ENCODE measurements around the gene PLA2G4D.

The PLA2G4D gene

DNA sequence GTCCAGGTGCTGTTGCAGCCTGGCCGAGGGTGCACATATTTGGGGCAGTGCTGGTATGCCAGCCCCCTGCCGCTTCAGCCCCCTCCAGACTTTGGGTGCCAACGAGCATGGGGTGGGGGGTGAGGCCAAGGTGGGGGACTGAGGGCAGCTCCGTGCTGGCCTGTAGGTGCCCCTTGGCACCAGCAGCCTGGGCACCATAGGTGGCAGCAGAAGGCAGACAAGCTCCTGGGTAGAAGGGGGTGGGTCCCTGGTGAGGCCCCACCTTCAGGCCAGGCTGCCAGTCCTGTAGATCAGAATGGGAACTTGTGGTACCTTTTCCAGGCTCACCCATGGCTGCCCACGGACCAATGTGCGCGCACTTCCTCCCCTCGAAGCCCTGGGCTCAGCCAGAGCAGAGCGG lies 57.4 kb downstream of the PLA2G4D start:
- TF ChIP-seq, protein P1, sequence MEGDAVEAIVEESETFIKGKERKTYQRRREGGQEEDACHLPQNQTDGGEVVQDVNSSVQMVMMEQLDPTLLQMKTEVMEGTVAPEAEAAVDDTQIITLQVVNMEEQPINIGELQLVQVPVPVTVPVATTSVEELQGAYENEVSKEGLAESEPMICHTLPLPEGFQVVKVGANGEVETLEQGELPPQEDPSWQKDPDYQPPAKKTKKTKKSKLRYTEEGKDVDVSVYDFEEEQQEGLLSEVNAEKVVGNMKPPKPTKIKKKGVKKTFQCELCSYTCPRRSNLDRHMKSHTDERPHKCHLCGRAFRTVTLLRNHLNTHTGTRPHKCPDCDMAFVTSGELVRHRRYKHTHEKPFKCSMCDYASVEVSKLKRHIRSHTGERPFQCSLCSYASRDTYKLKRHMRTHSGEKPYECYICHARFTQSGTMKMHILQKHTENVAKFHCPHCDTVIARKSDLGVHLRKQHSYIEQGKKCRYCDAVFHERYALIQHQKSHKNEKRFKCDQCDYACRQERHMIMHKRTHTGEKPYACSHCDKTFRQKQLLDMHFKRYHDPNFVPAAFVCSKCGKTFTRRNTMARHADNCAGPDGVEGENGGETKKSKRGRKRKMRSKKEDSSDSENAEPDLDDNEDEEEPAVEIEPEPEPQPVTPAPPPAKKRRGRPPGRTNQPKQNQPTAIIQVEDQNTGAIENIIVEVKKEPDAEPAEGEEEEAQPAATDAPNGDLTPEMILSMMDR (conservative IDR thresholded peaks at IDR 0.05; ENCODE audit: low read depth, low read length), result no peak
- no peak overlapping the region for H3K4me3 ChIP-seq (ENCODE audit: low read depth, low read length)
- no peak for DNase-seq (ENCODE audit: low read depth)

DNA sequence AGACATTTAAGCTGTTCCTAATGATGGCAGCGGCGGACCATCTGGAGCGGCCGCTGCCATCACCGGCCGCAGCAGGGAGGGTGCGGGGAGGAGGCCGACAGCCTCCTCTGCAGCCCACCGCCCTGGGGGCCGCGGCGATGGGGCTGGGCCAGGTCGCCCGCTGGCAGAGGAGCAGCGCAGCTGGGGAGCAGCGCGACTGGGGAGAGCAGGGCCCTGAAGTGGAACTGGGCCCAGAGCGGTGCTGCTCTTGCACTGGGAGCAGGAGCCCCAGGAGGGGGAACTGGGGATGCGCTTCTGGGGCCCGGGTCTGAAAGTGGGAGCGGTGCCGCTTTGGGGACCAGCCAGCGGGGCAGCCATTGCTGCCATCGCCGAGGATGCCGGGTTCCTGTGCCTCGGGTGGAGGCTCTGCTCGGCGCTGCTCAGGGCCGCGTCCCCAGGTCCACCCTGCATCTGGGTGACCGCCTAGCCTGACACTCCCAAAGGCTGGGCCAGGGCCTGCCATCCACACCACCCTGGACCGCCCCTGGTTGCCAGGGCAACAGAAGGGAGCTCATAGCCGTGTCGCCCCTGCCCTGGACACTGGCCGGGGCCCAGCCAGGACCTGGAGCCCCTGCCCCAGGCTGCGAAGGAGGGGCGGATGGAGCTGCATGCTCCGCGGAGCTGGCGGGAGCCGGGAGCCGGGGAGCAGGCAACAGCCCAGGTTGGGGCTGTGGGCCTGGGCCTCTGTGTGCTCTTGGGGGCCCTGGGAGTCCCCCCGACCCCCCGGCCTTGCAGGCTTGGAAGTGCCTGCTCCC lies 58.1 kb downstream of the PLA2G4D start:
- TF ChIP-seq, protein P1 (conservative IDR thresholded peaks at IDR 0.05; ENCODE audit: low read depth, low read length), result no peak
- H3K4me3 ChIP-seq (ENCODE audit: low read depth, low read length), result no peak overlapping the region
- no peak for DNase-seq (ENCODE audit: low read depth)

DNA sequence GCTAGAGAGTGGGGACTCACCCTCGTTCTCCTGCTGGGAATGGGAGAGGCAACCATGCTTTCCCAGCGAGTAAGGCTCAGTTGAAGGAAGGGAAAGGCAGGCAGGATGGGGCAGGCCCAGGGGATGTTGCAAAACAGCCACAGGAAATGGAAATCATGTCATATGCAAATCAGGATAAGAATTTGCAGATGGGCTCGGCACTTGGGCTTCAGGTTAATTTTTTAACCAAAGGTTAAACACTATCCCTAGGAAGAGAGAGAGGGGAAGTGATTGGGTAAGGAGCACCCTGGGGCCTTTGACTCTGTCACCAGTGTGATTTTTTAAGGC lies 59.0 kb downstream of the PLA2G4D start:
- TF ChIP-seq, protein P1 (conservative IDR thresholded peaks at IDR 0.05; ENCODE audit: low read depth, low read length), result no peak
- H3K4me3 ChIP-seq (ENCODE audit: low read depth, low read length), result no peak overlapping the region
- peak; percentile 31 for DNase-seq (ENCODE audit: low read depth)

DNA sequence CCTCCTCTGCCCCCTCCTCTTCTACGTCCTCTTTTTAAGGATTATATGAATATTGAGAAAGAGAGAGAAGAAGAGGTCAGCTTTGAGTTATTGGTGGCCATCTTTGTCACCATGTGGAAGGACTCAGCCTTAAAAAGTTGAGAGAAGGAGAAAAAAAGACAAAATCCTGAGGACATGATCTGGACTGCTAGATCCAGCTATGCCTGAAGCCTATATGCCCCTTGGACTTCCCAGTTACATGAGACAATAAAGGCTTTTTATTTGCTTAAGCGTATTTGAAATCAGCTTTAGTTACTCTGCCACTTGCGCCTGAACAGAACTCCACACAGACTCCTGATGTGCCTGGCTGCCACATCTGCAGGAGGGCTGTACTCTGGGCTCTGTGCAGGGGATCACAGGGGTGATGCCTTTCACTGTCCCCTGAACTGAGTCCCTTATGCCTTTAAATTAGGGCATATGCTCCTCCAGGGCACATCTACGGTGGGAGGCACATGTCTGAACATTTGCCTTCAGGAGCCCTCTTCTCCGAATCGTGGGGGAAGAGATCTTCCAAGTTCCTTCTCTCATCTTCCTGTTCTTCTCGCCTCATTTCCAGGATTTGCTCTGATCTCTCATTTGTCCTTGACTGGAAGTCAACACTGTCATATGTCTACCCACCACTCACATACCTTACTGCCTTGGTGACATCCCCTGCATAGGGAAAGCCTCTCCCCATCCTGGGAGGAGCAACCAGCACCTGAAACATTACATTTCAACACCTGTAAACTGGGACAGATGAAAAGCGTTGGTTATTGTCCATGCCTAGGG lies 59.5 kb downstream of the PLA2G4D start:
- TF ChIP-seq, protein P1 (conservative IDR thresholded peaks at IDR 0.05; ENCODE audit: low read depth, low read length), result no peak
- no peak overlapping the region for H3K4me3 ChIP-seq (ENCODE audit: low read depth, low read length)
- DNase-seq (ENCODE audit: low read depth), result no peak

DNA sequence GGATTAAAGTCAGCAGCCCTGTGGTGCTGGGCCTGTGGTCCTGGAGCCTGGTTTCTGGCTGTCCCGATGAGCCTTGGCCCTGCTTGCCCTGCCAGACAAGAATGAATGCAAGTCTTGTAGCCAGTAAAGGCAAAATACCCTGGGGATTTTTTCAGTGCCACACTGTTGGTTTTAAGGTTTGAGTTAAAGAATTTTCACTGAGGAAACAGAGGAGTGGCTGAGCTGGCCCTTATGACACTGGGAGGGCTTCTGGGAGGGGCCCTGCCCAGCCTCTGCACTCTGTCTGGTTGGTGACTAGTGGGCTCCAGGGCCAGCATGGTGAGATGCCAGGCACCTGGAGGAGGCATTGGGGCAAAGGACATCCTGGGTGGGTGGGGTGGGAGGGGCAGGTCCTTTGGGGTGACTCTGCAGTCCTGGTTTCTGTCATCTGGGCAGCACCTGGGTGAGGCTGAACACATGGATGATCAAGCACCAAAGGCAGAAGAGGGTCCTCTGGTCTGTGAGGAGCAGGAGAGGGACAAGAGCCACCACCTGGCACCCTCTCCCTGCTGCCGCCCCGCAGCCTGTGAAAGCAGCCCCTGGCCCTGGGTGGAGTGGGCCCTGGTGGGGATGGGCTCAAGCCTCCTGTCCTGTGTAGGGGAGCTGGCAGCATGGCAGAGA lies 61.0 kb downstream of the PLA2G4D start:
- no peak for DNase-seq (ENCODE audit: low read depth)
- no peak overlapping the region for H3K4me3 ChIP-seq (ENCODE audit: low read depth, low read length)
- TF ChIP-seq, protein P1 (conservative IDR thresholded peaks at IDR 0.05; ENCODE audit: low read depth, low read length), result no peak

DNA sequence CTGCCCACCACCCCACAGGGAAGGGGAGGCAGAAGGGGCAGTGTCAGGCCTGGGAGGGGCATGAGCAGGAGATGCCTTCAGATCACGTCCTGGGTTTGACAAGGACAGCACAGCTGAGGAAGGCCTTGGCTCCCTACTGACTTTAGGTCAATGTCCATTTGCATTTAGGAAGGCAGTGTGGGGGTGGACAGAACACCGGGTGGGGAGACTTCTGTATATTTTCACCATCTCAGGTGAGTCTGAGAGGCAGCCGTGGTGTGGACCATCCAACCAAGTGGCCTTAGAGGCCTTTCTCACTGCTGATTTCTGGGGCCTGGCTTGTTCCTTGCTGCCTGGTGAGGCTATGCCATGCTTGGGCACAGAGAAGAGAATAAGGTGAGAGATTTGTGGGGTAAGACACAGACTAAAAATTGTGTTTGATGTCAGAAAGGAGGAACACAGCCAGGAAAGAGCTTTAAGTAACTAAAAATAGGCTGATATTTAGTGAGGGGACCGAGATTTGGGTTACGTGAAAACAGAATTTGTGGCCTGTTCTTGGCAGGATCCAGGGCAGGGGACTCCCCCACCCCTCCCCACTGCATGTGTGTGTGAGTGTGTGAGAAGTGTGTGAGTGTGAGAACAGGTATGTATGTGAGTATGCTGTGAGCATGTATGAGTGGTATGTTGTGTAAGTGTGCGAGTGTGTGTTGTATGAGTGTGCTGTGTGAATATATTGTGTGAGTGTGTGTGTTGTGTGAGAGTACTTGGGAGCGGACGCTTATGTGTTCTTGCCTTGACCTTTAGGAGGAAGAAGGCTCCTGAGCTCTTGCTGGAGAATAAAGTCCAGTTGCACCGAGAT lies 61.8 kb downstream of the PLA2G4D start:
- H3K4me3 ChIP-seq (ENCODE audit: low read depth, low read length), result no peak overlapping the region
- no peak for DNase-seq (ENCODE audit: low read depth)
- TF ChIP-seq, protein P1 (conservative IDR thresholded peaks at IDR 0.05; ENCODE audit: low read depth, low read length), result no peak
